ENCODE data around the gene FBLN1.
A peak's percentile ranks its signal among the peaks of the same experiment; 100 is the strongest.

Gene FBLN1

DNA sequence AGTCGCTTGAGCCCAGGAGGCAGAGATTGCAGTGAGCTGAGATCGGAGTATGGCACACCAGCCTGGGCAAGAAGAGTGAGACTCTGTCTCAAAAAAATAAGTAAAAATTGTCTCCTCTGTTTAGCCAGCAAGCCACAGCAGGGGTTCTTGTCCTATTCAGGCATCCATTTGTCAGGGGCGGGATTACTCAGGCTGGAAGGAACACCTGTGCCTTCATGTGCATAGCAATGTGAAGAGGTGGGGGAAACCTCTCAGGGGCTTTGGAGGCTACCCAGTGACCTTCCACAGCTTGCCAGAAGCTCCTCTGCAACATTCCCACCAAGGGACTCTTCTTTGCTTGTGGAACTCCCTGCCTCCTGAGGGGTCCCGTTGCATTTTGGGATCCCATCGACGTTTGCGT, 63.3 kb downstream of the FBLN1 start:
- DNase-seq (ENCODE audit: low read depth in 2 of 2), result no peak

DNA sequence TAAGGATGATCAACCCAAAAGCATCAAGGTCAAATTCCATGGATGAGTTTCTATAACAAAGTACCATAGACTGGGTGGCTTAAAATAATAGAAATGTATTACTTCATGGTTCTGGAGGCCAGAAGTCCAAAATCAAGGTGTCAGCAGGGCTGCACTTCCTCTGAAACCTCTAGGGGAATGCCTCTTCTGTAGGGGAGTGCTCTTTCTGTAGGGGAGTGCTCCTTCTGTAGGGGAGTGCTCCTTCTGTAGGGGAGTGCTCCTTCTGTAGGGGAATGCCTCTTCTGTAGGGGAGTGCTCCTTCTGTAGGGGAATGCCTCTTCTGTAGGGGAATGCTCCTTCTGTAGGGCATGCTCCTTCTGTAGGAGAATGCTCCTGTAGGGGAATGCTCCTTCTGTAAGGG, 65.5 kb downstream of the FBLN1 start:
- no peak for DNase-seq (ENCODE audit: low read depth in 2 of 2)

DNA sequence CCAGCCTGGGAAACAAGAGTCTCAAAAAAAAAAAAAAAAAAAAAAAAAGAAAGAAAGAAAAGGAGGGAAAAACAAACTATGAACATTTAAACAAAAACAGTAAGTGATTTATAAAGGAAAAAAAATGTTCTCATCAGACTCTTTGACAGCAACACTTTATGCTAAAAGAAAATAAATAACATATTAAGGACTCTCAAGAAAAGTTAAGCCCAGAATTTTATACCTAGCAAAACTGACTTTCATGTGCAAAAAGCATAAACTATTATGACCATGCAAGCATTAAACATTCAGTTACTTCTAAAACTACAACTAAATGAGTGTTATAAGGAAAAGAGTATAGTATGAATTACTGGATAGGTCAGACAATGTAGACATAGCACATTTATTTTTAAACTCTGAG, 68.4 kb downstream of the FBLN1 start:
- DNase-seq (ENCODE audit: low read depth in 2 of 2), result no peak

GRCh38 chr22:45572444-45572843, 69.8 kb downstream of the FBLN1 start:
- DNase-seq (ENCODE audit: low read depth in 2 of 2), result no peak

DNA sequence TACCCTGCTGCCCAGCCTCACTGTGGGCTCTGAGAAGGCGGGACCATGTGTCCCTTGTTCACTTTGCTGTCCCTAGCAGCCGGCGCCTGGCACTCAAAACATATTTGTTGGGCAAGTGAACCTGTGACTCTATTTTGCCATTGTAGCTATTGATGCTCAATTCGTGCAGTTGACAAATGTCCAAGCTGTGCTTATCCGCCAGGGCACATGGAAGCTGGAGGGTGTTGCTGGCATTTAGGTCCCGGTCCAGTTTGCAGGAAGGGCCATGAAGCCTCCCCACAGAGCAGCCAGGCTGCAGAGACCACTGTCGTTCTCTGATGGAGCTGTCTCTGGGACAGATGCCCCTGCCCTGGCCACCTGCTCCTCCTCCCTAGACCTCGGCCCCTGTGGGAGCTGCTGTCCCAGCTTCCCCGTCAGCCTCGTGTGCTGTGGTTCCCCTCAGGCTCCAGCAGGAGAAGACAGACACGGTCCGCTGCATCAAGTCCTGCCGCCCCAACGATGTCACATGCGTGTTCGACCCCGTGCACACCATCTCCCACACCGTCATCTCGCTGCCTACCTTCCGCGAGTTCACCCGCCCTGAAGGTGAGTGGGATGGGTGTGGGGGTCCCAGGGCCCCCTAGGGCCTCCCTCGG, 71.5 kb downstream of the FBLN1 start:
- no peak for DNase-seq (ENCODE audit: low read depth in 2 of 2)

- no peak for DNase-seq (ENCODE audit: low read depth in 2 of 2)
These were observed 72.5 kb downstream of the FBLN1 start for GRCh38 chr22:45575173-45575572.

- DNase-seq (ENCODE audit: low read depth in 2 of 2), result no peak
These were observed 73.1 kb downstream of the FBLN1 start for GRCh38 chr22:45575607-45576272.

GRCh38 chr22:45576273-45576625, 73.6 kb downstream of the FBLN1 start:
- DNase-seq (ENCODE audit: low read depth in 2 of 2), result no peak

- DNase-seq (ENCODE audit: low read depth in 2 of 2), result no peak
These were observed 74.2 kb downstream of the FBLN1 start for GRCh38 chr22:45576730-45577464.

DNA sequence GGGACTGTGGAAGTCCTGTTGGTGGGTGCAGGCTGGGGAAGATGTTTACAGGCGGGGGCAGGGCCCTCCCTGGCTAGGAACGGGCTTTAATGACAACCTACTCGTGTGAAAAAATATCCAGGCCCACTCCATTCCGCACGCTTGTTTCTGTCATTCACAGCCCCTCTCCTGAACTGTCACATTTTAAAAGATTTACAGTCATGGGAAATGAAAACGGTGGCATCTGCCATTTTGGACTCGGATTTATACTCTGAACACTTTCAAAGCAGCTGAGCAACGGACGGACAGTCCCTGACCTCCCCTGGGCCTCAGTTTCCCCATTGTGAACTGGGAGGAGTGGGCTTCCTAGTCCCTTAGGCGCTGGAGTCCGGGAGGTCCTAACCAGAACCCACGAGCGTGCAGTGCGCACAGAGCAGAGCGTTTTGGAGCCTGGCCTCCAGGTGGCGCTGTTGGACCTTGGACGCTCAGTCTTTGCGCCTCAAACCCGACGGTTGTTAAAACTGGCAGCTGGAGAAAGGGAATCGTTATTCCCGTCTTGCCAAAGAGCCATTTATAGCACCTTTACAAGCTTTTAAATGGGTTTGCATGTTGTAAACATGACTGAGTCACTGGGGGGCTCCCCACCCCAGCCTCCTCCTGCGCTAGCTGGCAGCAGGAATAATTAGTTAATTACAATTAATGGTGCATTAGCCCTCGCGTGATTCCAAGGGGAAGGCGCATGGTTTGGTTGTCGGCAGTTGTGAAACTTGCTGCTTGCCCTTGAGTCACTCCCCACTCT, 75.3 kb downstream of the FBLN1 start:
- DNase-seq (ENCODE audit: low read depth in 2 of 2), result peak; percentile 30 to 41

DNA sequence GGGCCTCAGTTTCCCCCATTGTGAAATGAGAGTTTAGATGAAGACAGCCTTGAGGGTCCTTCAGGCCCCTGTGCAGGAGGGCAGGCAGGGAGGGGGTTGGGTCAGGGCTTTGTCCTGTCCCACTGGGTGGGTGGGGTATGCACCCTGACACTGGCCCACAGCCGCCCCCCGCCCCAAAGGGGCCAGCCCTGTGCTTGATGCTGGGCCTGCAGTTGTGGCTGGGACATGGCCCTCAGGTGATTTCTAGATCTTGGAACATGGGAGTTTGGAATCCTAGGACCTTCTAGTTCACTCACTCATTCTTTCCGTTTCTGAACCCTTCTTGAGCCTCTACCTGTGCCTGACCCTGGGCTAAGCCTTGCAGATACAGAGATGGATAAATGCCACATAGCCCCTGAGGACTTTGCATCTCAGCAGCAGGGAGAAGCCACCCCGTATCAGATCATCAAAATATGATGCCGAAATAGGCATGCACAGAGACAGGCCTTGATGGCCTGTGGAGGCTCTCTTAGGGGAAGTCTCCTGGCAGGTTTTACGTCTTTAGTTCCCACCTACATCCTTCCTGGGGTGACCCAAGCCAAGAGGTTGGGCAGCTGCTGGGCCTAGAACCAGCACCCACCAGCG, 76.0 kb downstream of the FBLN1 start:
- no peak for DNase-seq (ENCODE audit: low read depth in 2 of 2)

DNA sequence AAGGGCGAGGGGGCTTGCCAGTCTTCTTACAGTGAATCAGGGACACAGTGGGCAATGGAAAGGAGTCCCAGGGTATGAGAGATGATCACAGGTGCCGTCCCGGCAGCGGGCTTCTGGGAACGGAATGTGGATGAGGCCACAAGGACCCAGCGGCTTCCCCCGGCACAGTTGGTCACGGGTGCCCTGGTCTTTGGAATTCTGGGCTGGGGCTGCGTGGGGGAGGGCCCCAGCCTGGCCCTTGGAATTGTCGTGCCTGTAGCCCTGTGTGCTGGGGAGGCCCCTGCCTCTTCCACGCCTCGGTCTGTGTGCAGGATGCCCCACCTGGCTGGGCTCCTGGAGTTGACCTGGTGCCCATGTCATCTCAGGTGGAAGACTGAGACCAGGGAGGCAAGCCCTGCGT, 76.6 kb downstream of the FBLN1 start:
- DNase-seq (ENCODE audit: low read depth in 2 of 2), result no peak

- DNase-seq (ENCODE audit: low read depth in 2 of 2), result no peak
These were observed 77.4 kb downstream of the FBLN1 start for GRCh38 chr22:45579806-45580725.

DNA sequence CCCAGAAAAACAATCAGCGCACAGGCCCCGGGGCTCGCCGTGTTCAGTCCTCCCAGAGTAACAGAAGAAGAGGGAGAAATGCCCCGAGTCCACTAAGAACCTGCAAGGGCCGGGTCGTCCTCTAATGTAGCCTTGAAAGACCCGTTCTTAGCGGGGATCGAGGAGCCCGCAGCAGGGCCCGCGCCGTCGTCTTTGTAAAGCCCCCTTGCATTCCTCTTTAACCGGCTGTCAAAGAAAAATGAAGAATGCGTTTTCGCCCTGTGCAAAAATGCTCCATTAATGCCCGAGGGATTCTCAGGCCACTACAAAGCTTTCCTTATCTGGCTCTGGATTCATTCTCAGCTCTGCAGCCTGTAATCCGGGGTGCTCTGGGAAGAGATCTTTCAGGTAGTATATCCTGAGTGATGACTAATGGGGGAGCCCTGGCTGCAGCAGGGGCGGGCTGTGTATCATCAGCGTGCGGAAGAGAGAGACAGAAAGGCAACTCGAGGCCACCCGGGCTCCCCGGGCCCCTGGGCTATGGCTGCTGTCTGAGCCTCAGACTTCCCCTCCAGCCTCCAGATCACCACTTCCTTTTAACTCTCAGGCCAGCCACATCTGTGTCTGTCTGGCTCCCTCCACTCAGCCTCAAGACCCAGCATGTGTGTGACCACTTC, 78.2 kb downstream of the FBLN1 start:
- DNase-seq (ENCODE audit: low read depth in 2 of 2), result no peak

- no peak for DNase-seq (ENCODE audit: low read depth in 2 of 2)
These were observed 78.9 kb downstream of the FBLN1 start for GRCh38 chr22:45581549-45582080.

DNA sequence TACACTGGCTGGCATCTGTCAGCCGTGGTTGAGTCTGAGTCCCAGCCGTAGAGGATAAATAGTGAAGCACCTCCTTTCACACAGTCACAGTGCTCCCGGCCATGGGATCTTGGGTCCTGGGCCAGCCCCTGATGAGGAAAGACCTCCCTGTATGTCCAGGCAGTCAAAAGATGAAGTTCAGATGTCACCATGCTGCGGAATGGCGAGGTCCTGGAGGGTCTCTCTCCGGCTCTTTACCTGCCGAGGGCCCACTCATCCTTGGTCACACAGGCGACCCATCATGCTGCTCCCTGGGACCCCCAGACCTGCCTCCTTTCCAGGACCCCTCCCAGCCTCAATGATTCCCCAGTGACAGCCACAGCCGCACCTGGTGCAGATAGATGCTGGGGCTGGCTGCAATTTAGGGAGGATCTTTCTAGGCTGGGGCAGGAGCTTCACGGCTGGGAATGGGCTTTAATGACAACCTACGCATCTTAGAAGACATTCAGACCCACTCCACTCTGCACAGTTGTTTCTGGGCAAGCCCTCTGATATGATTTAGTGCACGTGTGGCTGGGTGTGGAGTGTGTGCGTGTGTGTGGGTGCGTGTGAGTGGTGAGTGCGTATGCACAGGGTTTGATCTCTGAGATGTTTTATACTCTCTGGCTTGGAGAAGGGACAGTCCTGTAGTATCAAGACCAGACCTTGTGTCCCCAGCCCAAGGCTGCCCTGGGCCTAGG, 79.7 kb downstream of the FBLN1 start:
- DNase-seq (ENCODE audit: low read depth in 2 of 2), result no peak

GRCh38 chr22:45582955-45583320, 80.3 kb downstream of the FBLN1 start:
- DNase-seq (ENCODE audit: low read depth in 2 of 2), result no peak

DNA sequence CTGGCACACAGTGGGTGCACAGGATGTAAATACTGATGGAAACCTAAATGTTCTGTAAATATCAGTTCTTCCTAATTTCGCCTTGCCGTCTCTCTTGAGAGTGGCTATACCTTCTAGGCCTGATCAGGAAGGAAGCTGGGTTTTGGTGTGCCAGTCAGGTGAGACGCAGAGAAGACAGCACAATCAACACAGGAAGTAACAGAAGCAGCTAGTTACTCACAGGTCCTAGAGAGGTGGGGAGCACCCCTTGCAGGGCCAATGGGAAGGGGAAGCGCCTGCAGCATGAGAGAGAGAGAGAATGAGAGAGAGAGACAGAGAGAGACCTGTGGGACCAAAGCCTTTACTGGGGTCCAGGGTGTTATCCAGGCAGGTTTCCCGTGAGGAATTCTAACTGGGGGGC, 80.8 kb downstream of the FBLN1 start:
- DNase-seq (ENCODE audit: low read depth in 2 of 2), result no peak

- DNase-seq (ENCODE audit: low read depth in 2 of 2), result no peak
These were observed 81.5 kb downstream of the FBLN1 start for GRCh38 chr22:45584121-45584570.
